RWPE1 (cell line): Measurements from ENCODE around the gene TSPAN4.

Source experiments
- CTCF ChIA-PET: fragments of 350-600 bp; sonication (Branson Sonifier 250); formaldehyde crosslinking; extraction: SDS; loops from one replicate; lab custom pipeline; 2021; lab: Yijun Ruan, JAX
- POLR2A ChIA-PET: fragments of 400-600 bp; formaldehyde crosslinking; extraction: SDS; loops from one replicate; lab custom pipeline; 2020; ENCODE audit warnings: antibody characterized with exemption; ENCODE audit not compliant: low non-redundant PET; lab: Yijun Ruan, JAX
- DNase-seq: peaks from one replicate; pipeline ENCODE4 v3.0.0; 2012; ENCODE audit warnings: low spot score
- H3K27ac ChIP-seq: fragments of 450-650 bp; 2 replicates; pipeline ENCODE4 v1.5.1; 2017
- TF ChIP-seq, protein P1 (sequence below): fragments of 450-650 bp; conservative IDR thresholded peaks from 2 replicates; pipeline ENCODE4 v1.5.1; 2017; ENCODE audit warnings: low read depth, mild to moderate bottlenecking

The TSPAN4 gene

DNA sequence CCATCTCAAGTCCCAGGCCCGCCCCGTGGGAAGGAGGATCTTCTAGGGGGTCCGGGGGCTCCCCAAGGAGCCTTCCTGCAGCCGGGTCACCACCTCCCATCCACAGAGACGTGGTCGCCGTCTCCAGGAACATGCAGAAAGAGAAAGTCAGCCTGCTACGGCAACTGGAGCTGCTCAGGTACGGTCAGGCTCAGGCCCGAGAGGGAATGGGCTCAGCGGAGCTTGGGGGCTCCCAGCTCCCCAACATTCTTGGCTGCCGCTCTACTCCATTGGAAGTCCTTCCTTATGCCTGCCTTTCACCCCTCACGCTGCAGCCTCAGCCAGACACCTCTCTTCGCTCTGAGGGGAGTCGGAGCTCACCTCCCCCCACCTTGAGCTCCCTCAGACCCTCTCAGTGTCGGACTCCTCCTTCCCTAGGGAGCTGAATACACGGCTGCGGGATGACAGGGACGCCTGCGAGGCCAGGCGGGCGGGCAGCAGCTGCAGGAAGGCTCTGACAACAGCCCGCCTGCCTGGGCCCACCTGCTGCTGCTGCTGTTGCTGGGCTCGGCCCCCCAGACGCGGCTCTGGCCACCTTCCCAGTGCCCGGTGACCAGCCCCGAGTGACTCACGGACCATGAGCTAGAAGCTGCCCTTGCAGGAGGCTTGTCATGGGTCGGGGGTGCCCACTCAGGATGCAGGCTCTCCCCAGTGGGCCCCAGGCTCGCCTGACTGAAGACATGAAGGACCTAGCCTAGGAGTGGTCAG is 11.4 kb upstream of the TSPAN4 start:
- ChIA-PET POLR2A (no interaction called here), CTCF (interaction anchor here (0.6 kb wide), 1 partner anchor 619 kb away, joined by 3 read pairs; no protein-coding TSS in a partner anchor)
- DNase-seq: no peak
- TF ChIP-seq, protein P1, sequence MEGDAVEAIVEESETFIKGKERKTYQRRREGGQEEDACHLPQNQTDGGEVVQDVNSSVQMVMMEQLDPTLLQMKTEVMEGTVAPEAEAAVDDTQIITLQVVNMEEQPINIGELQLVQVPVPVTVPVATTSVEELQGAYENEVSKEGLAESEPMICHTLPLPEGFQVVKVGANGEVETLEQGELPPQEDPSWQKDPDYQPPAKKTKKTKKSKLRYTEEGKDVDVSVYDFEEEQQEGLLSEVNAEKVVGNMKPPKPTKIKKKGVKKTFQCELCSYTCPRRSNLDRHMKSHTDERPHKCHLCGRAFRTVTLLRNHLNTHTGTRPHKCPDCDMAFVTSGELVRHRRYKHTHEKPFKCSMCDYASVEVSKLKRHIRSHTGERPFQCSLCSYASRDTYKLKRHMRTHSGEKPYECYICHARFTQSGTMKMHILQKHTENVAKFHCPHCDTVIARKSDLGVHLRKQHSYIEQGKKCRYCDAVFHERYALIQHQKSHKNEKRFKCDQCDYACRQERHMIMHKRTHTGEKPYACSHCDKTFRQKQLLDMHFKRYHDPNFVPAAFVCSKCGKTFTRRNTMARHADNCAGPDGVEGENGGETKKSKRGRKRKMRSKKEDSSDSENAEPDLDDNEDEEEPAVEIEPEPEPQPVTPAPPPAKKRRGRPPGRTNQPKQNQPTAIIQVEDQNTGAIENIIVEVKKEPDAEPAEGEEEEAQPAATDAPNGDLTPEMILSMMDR: no peak
- H3K27ac ChIP-seq: peak overlapping the region; percentile 99

DNA sequence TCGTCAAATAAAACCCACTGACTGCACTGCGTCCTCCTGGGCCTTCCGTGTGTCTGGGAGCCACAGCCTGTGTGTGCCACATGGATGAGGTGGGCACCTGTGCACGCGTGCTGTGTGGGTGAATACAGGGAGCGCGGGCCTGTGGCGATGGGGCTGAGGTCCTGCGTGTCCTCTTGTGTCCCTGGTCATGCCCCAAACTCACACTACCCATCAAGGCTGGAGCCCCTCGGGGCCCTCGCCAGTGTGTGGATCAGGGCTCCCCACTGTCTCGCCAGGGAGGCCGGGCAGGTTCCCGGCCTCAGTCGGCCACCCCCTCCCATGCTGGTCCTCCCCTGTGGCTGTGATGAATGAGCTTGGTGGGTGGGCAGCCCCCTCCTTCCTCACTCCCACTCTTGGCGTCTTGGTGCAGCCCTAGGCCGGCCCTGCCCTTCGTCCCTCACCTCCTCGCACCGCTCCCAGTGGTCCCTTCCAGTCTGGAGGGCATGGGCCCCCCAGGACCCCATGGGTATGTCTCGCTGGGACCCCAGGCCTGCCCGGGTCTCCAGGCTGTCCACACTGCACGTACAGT is 10.6 kb upstream of the TSPAN4 start:
- DNase-seq: no peak
- H3K27ac ChIP-seq: peak overlapping the region; percentile 99
- TF ChIP-seq, protein P1: no peak
- POLR2A ChIA-PET: interaction anchor here (1.1 kb wide), 1 partner anchor 13 kb away, joined by 4 read pairs; no protein-coding TSS in a partner anchor
- CTCF ChIA-PET: no interaction called here

GRCh38 chr11:832529-833113 is 10.0 kb upstream of the TSPAN4 start, which contains the start of gene CD151:
Gene CD151, plus strand, starts transcription at chr11:832952. Its CDS starts 3,118 bp downstream, at chr11:836070.
- no peak for DNase-seq
- peak within 1 kb of the TSS; percentile 99 for H3K27ac ChIP-seq
- POLR2A ChIA-PET: interaction anchor here (1.0 to 1.1 kb wide), 2 partner anchors 11 to 13 kb away, joined by 4 to 5 read pairs; no protein-coding TSS in a partner anchor
- TF ChIP-seq, protein P1: no peak
- CTCF ChIA-PET: no interaction called here

GRCh38 chr11:833114-833791 is 9.4 kb upstream of the TSPAN4 start:
- DNase-seq: no peak
- TF ChIP-seq, protein P1: no peak
- CTCF ChIA-PET: no interaction called here
- H3K27ac ChIP-seq: peak overlapping the region; percentile 99
- POLR2A ChIA-PET: interaction anchor here (1.0 to 1.1 kb wide), 2 partner anchors 10 to 14 kb away, joined by 4 to 5 read pairs; no protein-coding TSS in a partner anchor

GRCh38 chr11:833849-834311 is 8.8 kb upstream of the TSPAN4 start:
- peak overlapping the region; percentile 99 for H3K27ac ChIP-seq
- TF ChIP-seq, protein P1: no peak
- DNase-seq: no peak
- ChIA-PET POLR2A (interaction anchor here (0.8 to 1.5 kb wide), 2 partner anchors 9 to 14 kb away, joined by 4 to 10 read pairs; partner anchors contain the start of gene TSPAN4), CTCF (interaction anchor here (0.6 kb wide), 1 partner anchor 15 kb away, joined by 3 read pairs; no protein-coding TSS in a partner anchor)
